ENCODE measurements around the gene PNLIPRP3.

DNA sequence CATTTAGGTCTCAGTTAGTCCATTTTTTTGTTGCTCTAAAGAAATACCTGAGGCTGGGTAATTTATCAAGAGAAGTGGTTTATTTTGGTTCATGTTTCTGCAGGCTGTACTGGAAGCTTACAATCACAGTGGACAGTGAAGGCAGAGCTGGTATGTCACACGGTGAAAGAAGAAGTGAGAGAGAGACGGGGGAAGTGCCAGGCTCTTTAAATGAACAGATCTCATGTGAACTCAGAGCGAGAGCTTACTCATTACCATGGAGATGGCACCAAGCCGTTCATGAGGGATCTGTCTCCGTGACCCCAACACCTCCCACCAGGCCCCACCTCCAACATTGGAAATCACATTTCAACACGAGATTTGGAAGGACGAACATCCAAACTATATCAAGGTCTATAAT lies 18.9 kb upstream of the PNLIPRP3 start:
- TF ChIP-seq, protein P1, sequence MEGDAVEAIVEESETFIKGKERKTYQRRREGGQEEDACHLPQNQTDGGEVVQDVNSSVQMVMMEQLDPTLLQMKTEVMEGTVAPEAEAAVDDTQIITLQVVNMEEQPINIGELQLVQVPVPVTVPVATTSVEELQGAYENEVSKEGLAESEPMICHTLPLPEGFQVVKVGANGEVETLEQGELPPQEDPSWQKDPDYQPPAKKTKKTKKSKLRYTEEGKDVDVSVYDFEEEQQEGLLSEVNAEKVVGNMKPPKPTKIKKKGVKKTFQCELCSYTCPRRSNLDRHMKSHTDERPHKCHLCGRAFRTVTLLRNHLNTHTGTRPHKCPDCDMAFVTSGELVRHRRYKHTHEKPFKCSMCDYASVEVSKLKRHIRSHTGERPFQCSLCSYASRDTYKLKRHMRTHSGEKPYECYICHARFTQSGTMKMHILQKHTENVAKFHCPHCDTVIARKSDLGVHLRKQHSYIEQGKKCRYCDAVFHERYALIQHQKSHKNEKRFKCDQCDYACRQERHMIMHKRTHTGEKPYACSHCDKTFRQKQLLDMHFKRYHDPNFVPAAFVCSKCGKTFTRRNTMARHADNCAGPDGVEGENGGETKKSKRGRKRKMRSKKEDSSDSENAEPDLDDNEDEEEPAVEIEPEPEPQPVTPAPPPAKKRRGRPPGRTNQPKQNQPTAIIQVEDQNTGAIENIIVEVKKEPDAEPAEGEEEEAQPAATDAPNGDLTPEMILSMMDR (IDR thresholded peaks at IDR 0.05): no peak
- no peak for TF ChIP-seq POLR2A (IDR thresholded peaks at IDR 0.05)

Data from breast epithelium (tissue), 3 donors.